ENCODE measurements around the gene DNASE1L1.

The DNASE1L1 gene

DNA sequence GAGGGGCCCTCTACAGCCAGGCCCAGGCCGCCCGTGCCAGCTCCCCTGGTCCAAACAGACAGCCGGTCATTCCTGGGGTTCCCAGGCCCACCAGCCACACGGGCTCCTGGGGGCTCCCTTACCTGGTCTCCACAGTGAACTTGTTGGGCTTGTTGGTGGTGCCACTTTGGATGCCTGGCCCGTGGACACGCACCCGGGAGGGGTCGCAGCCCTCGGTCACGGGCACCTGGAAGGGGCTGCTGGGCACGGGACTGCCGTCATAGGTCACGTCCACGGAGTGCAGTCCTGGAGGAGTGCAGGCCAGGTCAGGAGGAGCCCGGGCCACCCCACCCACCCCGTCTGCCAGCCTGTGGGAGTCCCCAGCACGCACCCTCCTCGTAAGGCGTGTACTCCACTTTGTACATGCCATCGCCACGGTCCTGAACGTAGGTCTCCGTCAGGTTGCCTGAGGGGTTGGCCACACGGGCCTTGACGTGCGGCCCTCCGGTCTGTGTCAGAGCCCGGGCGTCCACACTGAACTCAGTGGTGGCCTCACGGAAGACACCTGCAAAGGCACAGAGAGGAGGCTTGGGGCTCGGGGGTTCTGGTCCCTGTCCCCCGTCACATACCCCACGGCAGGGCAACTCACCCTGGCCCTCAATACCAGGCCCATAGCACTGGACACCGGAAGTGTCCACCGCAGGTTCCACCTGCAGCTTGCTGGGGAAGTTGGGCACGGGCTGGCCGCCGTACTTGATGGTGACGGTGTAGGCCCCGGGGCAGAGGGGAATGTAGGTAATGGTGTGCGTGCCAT lies 49.5 kb downstream of the DNASE1L1 start:
- no peak overlapping the region for H3K4me3 Mint-ChIP-seq

DNA sequence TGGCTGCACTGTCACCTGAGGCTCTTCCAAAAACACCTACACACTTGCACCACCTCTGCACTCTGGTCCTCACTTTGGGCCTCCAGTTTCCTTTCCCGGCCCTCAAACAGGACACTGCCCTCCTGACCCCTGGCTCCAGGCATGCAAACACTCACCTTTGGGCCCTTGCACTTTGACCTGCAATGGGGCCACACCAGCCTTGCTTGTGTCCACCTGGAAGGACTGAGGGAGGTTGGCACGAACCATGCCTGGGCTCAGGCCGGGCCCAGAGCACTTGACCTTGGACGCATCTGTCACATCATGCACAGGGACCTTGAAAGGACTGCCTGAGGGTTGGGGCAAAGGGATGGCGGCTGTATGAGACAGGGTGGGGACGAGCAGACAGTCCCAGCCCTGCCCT lies 50.2 kb downstream of the DNASE1L1 start:
- Mint-ChIP-seq H3K4me1 (peaks cover 7% of the 10 kb centered on the region), H3K27ac (peak overlapping the region; percentile 62), H3K27me3 (no peaks in the 10 kb centered on the region), H3K36me3 (peaks cover 17% of the 10 kb centered on the region), H3K9me3 (no peaks in the 10 kb centered on the region), H3K4me3 (no peak overlapping the region)
- ATAC-seq = no peak

More for the DNA sequence above, 49.5 kb downstream of the DNASE1L1 start:
- Mint-ChIP-seq H3K36me3 (peaks cover 14% of the 10 kb centered on the region), H3K9me3 (no peaks in the 10 kb centered on the region), H3K27ac (no peak overlapping the region), H3K4me1 (peaks cover 7% of the 10 kb centered on the region), H3K27me3 (no peaks in the 10 kb centered on the region)
- no peak for ATAC-seq

DNA sequence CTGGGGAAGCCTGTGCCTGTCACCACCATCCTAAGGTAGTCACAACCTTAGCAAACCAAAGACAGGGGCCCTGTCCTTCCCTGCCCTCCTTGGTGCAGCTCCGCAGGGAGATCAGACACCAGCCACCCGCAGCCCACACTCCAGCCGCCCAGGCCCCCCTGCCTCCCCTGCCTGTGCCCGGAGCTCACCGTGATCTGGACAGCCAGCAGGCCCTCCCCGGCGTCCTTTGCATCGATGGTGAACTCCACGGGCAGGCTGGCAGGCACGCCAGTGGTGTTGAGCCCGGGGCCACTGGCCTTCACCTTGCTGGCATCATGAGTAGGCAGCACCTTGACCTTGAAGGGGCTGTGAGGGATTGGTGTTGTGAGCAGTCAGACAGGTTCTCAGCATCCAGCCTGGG lies 51.0 kb downstream of the DNASE1L1 start:
- Mint-ChIP-seq H3K9me3 (no peaks in the 10 kb centered on the region), H3K36me3 (peaks cover 21% of the 10 kb centered on the region), H3K27ac (peak overlapping the region; percentile 62), H3K4me1 (peaks cover 7% of the 10 kb centered on the region), H3K27me3 (no peaks in the 10 kb centered on the region), H3K4me3 (no peak overlapping the region)
- no peak for ATAC-seq

DNA sequence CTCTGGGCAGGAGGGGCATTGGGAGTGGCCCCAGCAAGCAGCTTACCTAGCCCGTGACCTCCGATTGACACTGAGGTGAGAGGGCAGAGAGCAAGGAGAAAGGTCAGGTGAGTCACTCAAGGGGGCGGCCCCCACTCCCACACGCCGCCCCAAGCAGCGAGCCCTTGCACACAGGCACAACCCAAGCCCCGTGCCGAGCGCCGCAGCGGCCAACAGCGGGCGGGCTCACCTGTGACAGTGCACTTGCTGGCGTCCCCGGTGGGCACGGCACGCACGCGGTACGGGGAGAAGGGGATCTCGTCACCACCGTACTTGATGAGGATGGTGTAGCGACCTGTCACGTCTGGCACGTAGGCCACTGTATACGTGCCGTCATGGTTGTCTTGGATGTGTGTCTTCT lies 51.8 kb downstream of the DNASE1L1 start:
- no peak for ATAC-seq

DNA sequence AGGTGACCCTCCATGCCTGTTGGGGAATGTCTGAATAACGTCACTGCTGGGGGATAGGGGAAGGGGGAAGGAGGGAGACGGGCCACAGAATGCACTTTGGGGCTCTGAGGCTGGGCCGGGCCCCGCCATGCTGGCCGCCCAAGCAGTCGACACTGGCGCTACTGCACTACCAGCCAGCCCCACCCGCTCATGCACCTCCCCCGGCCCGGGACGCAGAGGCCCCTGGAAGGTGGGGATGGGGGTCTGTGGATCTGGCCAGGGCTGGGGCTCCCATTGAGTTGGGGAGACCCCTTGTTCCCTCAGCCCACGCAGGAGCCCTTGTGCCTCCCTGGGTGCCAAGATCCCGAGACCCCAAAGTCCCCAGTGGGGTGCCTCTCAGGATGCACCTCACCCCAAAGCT lies 52.5 kb downstream of the DNASE1L1 start:
- Mint-ChIP-seq H3K27ac (no peak overlapping the region), H3K36me3 (peaks cover 25% of the 10 kb centered on the region), H3K27me3 (no peaks in the 10 kb centered on the region), H3K4me1 (peaks cover 15% of the 10 kb centered on the region), H3K9me3 (no peaks in the 10 kb centered on the region), H3K4me3 (no peak overlapping the region)
- ATAC-seq = no peak

More for the DNA sequence above, 51.8 kb downstream of the DNASE1L1 start:
- peaks cover 22% of the 10 kb centered on the region for H3K36me3 Mint-ChIP-seq
- no peaks in the 10 kb centered on the region for H3K27me3 Mint-ChIP-seq
- no peaks in the 10 kb centered on the region for H3K9me3 Mint-ChIP-seq
- H3K4me1 Mint-ChIP-seq = peaks cover 9% of the 10 kb centered on the region
- H3K4me3 Mint-ChIP-seq = no peak overlapping the region
- H3K27ac Mint-ChIP-seq = no peak overlapping the region

DNA sequence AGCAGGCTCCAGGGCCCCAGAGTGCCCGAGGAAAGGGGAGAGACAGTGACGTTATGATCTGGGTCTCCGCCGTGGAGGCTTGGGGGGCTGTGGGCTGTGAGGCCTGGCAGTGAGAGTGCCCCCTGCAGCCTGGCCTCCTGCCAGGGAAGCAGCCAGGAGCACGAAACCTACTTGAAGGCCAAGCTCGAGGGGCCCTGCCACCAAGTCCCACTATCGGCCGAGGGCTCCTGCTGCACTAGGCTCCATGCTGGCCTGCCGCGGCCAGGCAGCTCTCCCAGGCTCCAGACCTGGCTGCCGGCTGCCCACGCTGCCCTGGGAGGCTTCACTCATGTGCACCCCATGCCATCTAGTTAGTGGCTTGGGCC lies 53.3 kb downstream of the DNASE1L1 start:
- H3K36me3 Mint-ChIP-seq = peaks cover 27% of the 10 kb centered on the region
- ATAC-seq = no peak
- H3K27me3 Mint-ChIP-seq = no peaks in the 10 kb centered on the region
- H3K9me3 Mint-ChIP-seq = no peaks in the 10 kb centered on the region
- peaks cover 20% of the 10 kb centered on the region for H3K4me1 Mint-ChIP-seq
- no peak overlapping the region for H3K27ac Mint-ChIP-seq
- no peak overlapping the region for H3K4me3 Mint-ChIP-seq

DNA sequence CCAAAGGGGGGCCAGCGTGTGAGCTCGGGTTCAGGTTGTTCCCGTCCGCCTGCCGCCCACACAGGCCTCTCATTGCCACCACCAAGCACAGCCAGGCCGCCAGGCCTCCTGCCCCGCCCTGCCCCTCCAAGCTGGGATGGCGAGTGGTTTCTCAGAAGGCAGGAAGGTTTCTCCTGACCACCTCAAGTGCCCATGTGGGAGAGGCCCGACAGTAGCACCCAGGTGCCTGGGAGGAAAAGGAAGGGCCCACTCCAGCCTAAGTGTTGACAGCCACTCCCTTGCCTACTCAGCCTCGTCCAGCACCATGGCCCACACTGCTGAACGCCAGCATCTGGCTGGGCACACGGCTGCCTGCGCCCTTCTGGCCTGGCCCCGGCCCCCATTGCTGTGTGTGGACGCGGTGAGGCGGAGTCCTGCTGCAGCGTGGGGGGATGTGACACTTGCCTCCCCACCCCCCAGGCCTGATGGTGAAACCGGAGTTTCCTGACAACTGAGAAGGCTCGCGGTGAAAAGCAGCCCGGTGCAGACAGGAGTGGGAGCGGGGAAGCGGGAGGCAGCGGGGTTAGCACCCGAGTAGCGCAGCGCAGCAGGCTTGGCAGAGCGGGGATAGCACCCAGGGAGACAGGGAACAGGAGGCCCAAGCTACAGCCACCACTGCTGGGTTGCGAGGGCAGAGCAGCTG lies 53.8 kb downstream of the DNASE1L1 start:
- ATAC-seq = no peak
- Mint-ChIP-seq H3K27me3 (no peaks in the 10 kb centered on the region), H3K9me3 (no peaks in the 10 kb centered on the region), H3K4me1 (peaks cover 20% of the 10 kb centered on the region), H3K27ac (no peak overlapping the region), H3K4me3 (peak overlapping the region; percentile 15), H3K36me3 (peaks cover 27% of the 10 kb centered on the region)

DNA sequence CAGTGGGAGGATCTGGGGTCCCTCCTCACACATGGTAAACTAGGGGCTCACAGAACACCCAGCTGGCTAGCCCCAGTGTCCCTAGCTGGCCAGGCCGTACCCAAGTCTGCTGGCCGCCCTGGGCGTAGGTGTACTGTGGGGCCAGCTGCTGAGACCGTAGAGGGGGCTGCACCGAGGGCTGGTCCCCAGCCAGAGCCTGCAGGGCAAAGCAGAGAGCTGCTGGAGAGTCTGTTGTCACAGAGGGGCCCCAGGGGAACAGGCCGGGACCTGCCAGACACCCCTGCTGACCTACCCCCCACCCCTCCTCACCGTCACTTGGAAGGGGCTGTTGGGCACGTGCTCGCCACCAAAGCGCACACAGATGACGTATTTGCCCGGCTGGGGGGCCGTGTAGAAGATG lies 54.5 kb downstream of the DNASE1L1 start:
- peaks cover 20% of the 10 kb centered on the region for H3K4me1 Mint-ChIP-seq
- no peaks in the 10 kb centered on the region for H3K27me3 Mint-ChIP-seq
- H3K4me3 Mint-ChIP-seq = no peak overlapping the region
- H3K36me3 Mint-ChIP-seq = peaks cover 27% of the 10 kb centered on the region
- no peaks in the 10 kb centered on the region for H3K9me3 Mint-ChIP-seq
- H3K27ac Mint-ChIP-seq = no peak overlapping the region
- ATAC-seq = no peak

DNA sequence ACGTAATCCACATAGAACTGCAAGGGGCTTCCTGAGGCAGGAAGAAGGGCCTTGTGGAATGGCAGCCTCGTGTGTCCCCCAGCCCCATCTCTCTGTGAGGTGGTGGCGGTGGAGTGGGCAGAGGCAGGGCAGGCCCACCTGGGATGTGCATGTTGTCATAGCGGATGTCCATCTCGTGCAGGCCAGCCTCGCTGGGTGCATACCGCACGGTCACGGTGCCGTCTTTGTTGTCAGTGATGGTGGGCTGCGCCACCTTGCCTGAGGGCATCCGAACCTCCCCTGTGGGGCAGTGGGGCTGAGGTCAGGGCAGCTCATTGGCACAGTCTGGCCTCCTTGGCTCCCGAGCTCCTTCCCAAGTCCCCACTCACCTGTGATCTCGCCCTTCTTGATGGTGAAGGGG lies 55.0 kb downstream of the DNASE1L1 start:
- Mint-ChIP-seq H3K4me1 (peaks cover 25% of the 10 kb centered on the region), H3K4me3 (no peak overlapping the region), H3K27ac (no peak overlapping the region), H3K36me3 (peaks cover 27% of the 10 kb centered on the region), H3K9me3 (no peaks in the 10 kb centered on the region), H3K27me3 (no peaks in the 10 kb centered on the region)
- no peak for ATAC-seq

DNA sequence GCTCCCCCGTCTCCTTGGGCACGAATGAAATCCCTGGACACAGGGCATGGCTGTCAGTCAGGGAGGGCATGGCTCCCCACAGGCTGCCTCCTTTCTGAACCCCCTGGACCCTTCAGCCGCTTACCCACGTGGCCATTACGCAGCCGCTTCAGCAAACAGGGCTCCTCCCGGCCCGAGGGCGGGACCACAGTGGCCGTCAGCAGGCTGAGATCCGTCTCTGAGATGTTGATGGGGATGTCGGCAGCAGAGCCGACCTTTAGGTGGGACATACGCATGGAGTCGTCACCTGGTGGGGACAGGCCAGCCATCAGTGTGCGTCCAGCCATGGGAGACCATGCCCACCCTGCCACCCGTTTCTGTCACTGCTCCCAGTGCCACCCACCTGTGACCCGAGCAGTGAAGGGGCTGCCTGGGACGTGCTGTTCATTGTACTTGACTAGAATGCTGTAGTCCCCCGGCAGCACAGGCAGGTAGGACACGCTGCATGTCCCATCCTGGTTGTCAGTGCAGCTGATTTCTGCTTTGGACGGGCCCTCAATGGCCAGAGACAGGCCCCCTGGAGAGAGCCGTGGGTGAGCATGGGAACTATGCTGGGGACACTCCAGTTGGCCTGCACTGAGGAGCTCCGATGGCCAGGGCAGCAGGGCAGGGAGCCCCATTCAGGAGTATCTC lies 55.7 kb downstream of the DNASE1L1 start:
- peaks cover 21% of the 10 kb centered on the region for H3K36me3 Mint-ChIP-seq
- ATAC-seq = no peak
- no peak overlapping the region for H3K27ac Mint-ChIP-seq
- H3K27me3 Mint-ChIP-seq = no peaks in the 10 kb centered on the region
- H3K4me3 Mint-ChIP-seq = no peak overlapping the region
- peaks cover 19% of the 10 kb centered on the region for H3K4me1 Mint-ChIP-seq
- no peaks in the 10 kb centered on the region for H3K9me3 Mint-ChIP-seq

DNA sequence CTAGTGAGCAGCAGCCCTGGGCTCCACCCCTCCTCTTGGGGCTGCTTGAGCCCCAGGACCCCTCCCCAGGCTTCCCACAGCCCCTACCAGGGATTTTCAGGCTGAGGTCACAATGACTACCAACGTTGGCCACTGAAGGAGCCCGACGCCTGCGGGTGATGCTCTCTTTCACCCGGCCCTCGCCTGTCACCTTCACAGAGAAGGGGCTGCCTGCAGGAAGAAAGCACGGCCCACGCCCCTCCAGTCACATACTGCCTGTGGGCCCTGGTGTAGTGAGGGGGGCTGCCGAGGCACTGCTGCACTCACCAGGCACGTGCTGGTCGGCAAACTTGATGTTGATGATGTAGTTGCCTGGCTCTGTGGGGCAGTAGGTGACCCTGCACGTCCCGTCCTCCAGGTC lies 56.6 kb downstream of the DNASE1L1 start:
- Mint-ChIP-seq H3K4me3 (no peak overlapping the region), H3K4me1 (peaks cover 21% of the 10 kb centered on the region), H3K9me3 (no peaks in the 10 kb centered on the region), H3K27ac (peak overlapping the region; percentile 81), H3K27me3 (no peaks in the 10 kb centered on the region), H3K36me3 (peaks cover 23% of the 10 kb centered on the region)
- no peak for ATAC-seq

DNA sequence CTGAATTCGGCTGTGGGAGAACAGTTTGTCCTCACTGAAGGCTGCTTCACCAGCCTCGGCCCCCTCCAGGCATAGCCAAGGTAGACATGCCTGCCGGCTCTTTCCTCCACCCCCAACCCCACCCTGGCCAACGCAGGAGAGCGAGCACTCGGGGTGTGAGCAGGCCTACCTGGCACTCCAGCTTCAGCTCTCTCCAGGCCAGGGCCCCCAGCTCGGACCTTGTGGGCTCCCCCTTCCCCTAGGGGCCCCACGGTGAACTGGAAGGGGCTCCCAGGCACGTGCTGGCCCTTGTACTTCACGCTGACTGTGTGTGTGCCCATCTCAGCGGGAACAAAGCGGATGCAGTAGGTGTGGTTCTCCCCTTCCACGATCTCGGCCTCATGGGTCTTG lies 57.0 kb downstream of the DNASE1L1 start:
- Mint-ChIP-seq H3K9me3 (no peaks in the 10 kb centered on the region), H3K36me3 (peaks cover 26% of the 10 kb centered on the region), H3K27ac (peak overlapping the region; percentile 81), H3K27me3 (no peaks in the 10 kb centered on the region), H3K4me3 (no peak overlapping the region), H3K4me1 (peaks cover 26% of the 10 kb centered on the region)
- ATAC-seq = no peak

Measured in stimulated activated memory B cell treated with anti-CD40 and anti-IgM and Interleukin-4, amounts not matched to agents 10 μg/mL and 1 μg/mL and 100 μg/mL, for 72 hours (primary cell).